GM23338 (cell line): ENCODE data around the gene MINK1. TPM values are rescaled to one million over a fixed set of nuclear protein-coding genes. Genes with fewer than 3 reads are reported as not detected.

ENCODE experiments used
- ATAC-seq: fragments of 200-7000 bp; cut with Tn5 transposase; 3 replicates; pipeline ENCODE4 v1.9.1; 2020
- DNase-seq: peaks from one replicate; pipeline ENCODE4 v3.0.0-alpha.2; 2015; ENCODE audit warnings: low spot score
- H2AFZ ChIP-seq: fragments of 200-600 bp; sonication (generic); 2 replicates; pipeline ENCODE4 v1.8.0; 2016; ENCODE audit warnings: antibody characterized with exemption, mild to moderate bottlenecking, moderate library complexity
- H3F3A ChIP-seq: fragments of 200-600 bp; sonication (generic); replicated peaks from 2 replicates; pipeline ENCODE4 v1.8.0; 2017; ENCODE audit warnings: antibody characterized with exemption, mixed run types, low read depth
- H3K27ac ChIP-seq: fragments of 200-600 bp; sonication (generic); 2 replicates; pipeline ENCODE4 v1.6.1; 2016; ENCODE audit warnings: low read depth
- H3K27me3 ChIP-seq: fragments of 200-600 bp; sonication (generic); 2 replicates; pipeline ENCODE4 v1.8.0; 2016; ENCODE audit warnings: mild to moderate bottlenecking, mixed run types, moderate library complexity; ENCODE audit not compliant: insufficient read depth
- H3K36me3 ChIP-seq: fragments of 200-600 bp; sonication (generic); 2 replicates; pipeline ENCODE4 v1.8.0; 2016; ENCODE audit warnings: mild to moderate bottlenecking; ENCODE audit not compliant: insufficient read depth
- H3K4me1 ChIP-seq: fragments of 200-600 bp; sonication (generic); 2 replicates; pipeline ENCODE4 v1.8.0; 2016; ENCODE audit warnings: mild to moderate bottlenecking, moderate library complexity; ENCODE audit not compliant: insufficient read depth
- H3K4me2 ChIP-seq: fragments of 200-600 bp; sonication (generic); 2 replicates; pipeline ENCODE4 v1.7.1; 2017; ENCODE audit warnings: mixed run types
- H3K4me3 ChIP-seq: fragments of 200-600 bp; sonication (generic); 2 replicates; pipeline ENCODE4 v1.6.1; 2016; ENCODE audit warnings: mixed run types
- H3K79me2 ChIP-seq: fragments of 200-600 bp; sonication (generic); replicated peaks from 2 replicates; pipeline ENCODE4 v1.8.0; 2017; ENCODE audit warnings: mild to moderate bottlenecking; ENCODE audit not compliant: insufficient read depth
- H3K9me2 ChIP-seq: fragments of 200-600 bp; sonication (generic); 2 replicates; pipeline ENCODE4 v1.8.0; 2017; ENCODE audit not compliant: insufficient read depth
- H4K20me1 ChIP-seq: fragments of 200-600 bp; sonication (generic); replicated peaks from 2 replicates; pipeline ENCODE4 v1.8.0; 2017; ENCODE audit warnings: mild to moderate bottlenecking; ENCODE audit not compliant: insufficient read depth
- H3K27ac Mint-ChIP-seq: 2 replicates; pipeline ENCODE4 v1.8.0; 2020; ENCODE audit warnings: inconsistent platforms, mild to moderate bottlenecking, moderate library complexity, mixed read lengths
- H3K27me3 Mint-ChIP-seq: 3 replicates; pipeline ENCODE4 v1.8.0; 2022; ENCODE audit warnings: low read depth, mild to moderate bottlenecking, moderate library complexity, mixed read lengths, inconsistent platforms; ENCODE audit not compliant: insufficient read depth, poor library complexity
- H3K36me3 Mint-ChIP-seq: 3 replicates; pipeline ENCODE4 v1.8.0; 2021; ENCODE audit warnings: low read depth, mild to moderate bottlenecking, inconsistent platforms, moderate library complexity, mixed read lengths
- H3K4me1 Mint-ChIP-seq: 3 replicates; pipeline ENCODE4 v1.8.0; 2020; ENCODE audit warnings: mild to moderate bottlenecking, inconsistent platforms, mixed read lengths
- H3K4me3 Mint-ChIP-seq: 3 replicates; pipeline ENCODE4 v1.8.0; 2021; ENCODE audit warnings: moderate library complexity, mild to moderate bottlenecking, inconsistent platforms, mixed read lengths
- H3K9me3 Mint-ChIP-seq: 3 replicates; pipeline ENCODE4 v1.8.0; 2020; ENCODE audit warnings: moderate library complexity, mild to moderate bottlenecking, inconsistent platforms, mixed read lengths
- CREB1 ChIP-seq: fragments of 250-450 bp; sonication (Bioruptor Pico); IDR thresholded peaks from 2 replicates; pipeline ENCODE4 v1.5.0; 2020; ENCODE audit warnings: low read depth, mild to moderate bottlenecking, moderate library complexity
- EZH2phosphoT487 ChIP-seq: fragments of 200-600 bp; sonication (generic); IDR thresholded peaks from one replicate; pipeline ENCODE4 v1.8.1; 2018; ENCODE audit warnings: antibody characterized with exemption; ENCODE audit not compliant: unreplicated experiment
- JUNB ChIP-seq: IDR thresholded peaks from one replicate; pipeline ENCODE4 v1.6.1; 2016; ENCODE audit warnings: antibody characterized with exemption; ENCODE audit not compliant: unreplicated experiment
- NANOG ChIP-seq: IDR thresholded peaks from 2 replicates; pipeline ENCODE4 v1.6.1; 2016; ENCODE audit warnings: antibody characterized with exemption, borderline replicate concordance
- POLR2AphosphoS5 ChIP-seq: IDR thresholded peaks from 2 replicates; pipeline ENCODE4 v1.6.1; 2016; ENCODE audit warnings: antibody characterized with exemption, low read depth
- REST ChIP-seq: IDR thresholded peaks from one replicate; pipeline ENCODE4 v1.6.1; 2018; ENCODE audit warnings: antibody characterized with exemption; ENCODE audit not compliant: unreplicated experiment
- STAT1 ChIP-seq: IDR thresholded peaks from one replicate; pipeline ENCODE4 v1.6.1; 2016; ENCODE audit warnings: antibody characterized with exemption; ENCODE audit not compliant: unreplicated experiment
- ZNF114 ChIP-seq: fragments of 250-450 bp; sonication (Bioruptor Pico); IDR thresholded peaks from 2 replicates; pipeline ENCODE4 v1.5.0; 2020; ENCODE audit warnings: mild to moderate bottlenecking, moderate library complexity
- ZNF331 ChIP-seq: fragments of 250-450 bp; sonication (Bioruptor Pico); IDR thresholded peaks from 2 replicates; pipeline ENCODE4 v1.5.0; 2020; ENCODE audit warnings: low read depth, mild to moderate bottlenecking, moderate library complexity
- ZNF462 ChIP-seq: fragments of 250-450 bp; sonication (Bioruptor Pico); IDR thresholded peaks from 2 replicates; pipeline ENCODE4 v1.5.0; 2020; ENCODE audit warnings: mild to moderate bottlenecking, moderate library complexity
- polyA plus RNA-seq: library from polyadenylated mRNA; unstranded; fragments of >200 nt; fragmentation: Nextera tagmentation; extraction: Ambion mirVana; gene quantifications from 2 replicates; pipeline ENCODE4 v1.2.1, GENCODE V29; 2016
- total RNA-seq: library from RNA; depleted of rRNA; stranded (reverse); fragments of >200 nt; shearing (Covaris generic); gene quantifications from 2 replicates; pipeline ENCODE4 v1.2.3, GENCODE V29; 2014

Gene MINK1
- total and polyA plus RNA-seq, 2 experiments from 2014 or later = 17.3 to 54.9 TPM

GRCh38 chr17:4839221-4839620, 6.1 kb downstream of the MINK1 start:
- no peak overlapping the region for H3K4me3 ChIP-seq
- H2AFZ ChIP-seq = no peak overlapping the region
- peaks cover 2% of the 10 kb centered on the region; the same call in 1 of the 2 replicates for H3F3A ChIP-seq
- Mint-ChIP-seq H3K4me1 (peaks cover 38% of the 10 kb centered on the region), H3K9me3 (no peaks in the 10 kb centered on the region), H3K27ac (no peak overlapping the region; the same call in 1 of the 2 replicates), H3K4me3 (no peak overlapping the region; the same call in 2 of the 3 replicates), H3K27me3 (peaks cover 2% of the 10 kb centered on the region), H3K36me3 (no peaks in the 10 kb centered on the region; the same call in 2 of the 3 replicates)
- H4K20me1 ChIP-seq = peaks cover 19% of the 10 kb centered on the region
- peaks cover 12% of the 10 kb centered on the region for H3K4me1 ChIP-seq
- TF ChIP-seq POLR2AphosphoS5 (no peak), REST (no peak), CREB1 (CRISPR knock-in tag) (no peak), NANOG (no peak), ZNF462 (CRISPR knock-in tag) (no peak), ZNF114 (CRISPR knock-in tag) (no peak), EZH2phosphoT487 (no peak), ZNF331 (CRISPR knock-in tag) (no peak), STAT1 (no peak), JUNB (no peak)
- no peaks in the 10 kb centered on the region for H3K27me3 ChIP-seq
- ATAC-seq = no peak
- no peak overlapping the region for H3K4me2 ChIP-seq
- no peaks in the 10 kb centered on the region for H3K36me3 ChIP-seq
- H3K27ac ChIP-seq = no peak overlapping the region
- no peaks in the 10 kb centered on the region for H3K9me2 ChIP-seq
- peaks cover 82% of the 10 kb centered on the region for H3K79me2 ChIP-seq
- DNase-seq = no peak
